ENCODE measurements around the gene CCDC187. TPM values are rescaled to one million over a fixed set of nuclear protein-coding genes. Genes with fewer than 3 reads are reported as not detected.
"Not testable (repeated sequence)": the region's sequence is repeated elsewhere in the genome, so short reads cannot be mapped to it uniquely, and the experiment has no call there.

The CCDC187 gene
- total RNA-seq, 1 donor from 2014 or later, result 0.07 TPM

DNA sequence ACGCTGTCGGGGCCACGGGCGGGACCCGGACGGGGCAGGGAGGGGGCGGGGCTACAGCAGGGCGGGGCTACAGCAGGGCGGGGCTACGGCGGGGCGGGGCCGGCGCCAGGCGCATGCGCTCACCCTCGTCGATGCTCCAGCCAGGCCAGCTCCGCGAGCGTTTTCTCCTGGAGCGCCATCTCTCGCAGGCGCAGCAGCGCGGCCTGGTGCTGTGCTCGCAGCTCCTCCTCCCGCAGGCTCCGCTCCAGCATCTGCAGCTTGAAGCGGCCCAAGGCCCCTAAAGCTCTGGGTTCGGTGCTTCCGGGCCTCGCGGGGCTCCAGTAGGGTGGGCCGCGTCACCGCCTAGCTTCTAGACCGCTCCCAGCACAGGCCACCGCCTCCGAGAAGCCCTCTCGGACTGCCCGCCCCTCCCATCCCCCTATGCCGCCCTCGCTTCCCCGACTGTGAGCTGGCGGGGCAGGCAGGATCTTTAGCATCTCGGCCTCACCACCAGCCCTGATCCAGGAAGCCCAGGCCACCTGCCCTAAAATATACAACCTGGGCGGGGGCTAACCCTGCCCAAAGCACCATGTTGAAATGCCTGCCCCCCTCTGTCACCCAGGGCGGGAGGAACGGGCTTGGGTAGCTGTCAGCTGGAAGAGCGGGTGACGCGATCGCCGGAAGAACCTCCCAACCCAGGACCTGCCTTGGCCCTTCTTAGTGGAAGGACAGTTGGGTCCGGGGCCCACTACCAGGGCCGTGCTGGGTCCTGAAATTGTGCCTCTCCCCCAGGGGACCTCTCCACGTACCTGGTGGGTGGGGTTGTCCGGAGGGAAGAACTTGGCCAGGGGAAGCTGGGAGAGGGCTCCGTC lies 36.4 kb downstream of the CCDC187 start:
- Mint-ChIP-seq H3K27me3 (ENCODE audit: low read depth) (peaks cover 15% of the 10 kb centered on the region), H3K27ac (ENCODE audit: unreplicated experiment) (no peak overlapping the region), H3K4me3 (peak overlapping the region; percentile 41), H3K36me3 (ENCODE audit: low read depth) (no peaks in the 10 kb centered on the region), H3K4me1 (peaks cover 16% of the 10 kb centered on the region), H3K9me3 (no peaks in the 10 kb centered on the region)
- DNase-seq (ENCODE audit: low read depth, low spot score), result peak; percentile 76
- no peak for TF ChIP-seq CTCF (conservative IDR thresholded peaks at IDR 0.05)

DNA sequence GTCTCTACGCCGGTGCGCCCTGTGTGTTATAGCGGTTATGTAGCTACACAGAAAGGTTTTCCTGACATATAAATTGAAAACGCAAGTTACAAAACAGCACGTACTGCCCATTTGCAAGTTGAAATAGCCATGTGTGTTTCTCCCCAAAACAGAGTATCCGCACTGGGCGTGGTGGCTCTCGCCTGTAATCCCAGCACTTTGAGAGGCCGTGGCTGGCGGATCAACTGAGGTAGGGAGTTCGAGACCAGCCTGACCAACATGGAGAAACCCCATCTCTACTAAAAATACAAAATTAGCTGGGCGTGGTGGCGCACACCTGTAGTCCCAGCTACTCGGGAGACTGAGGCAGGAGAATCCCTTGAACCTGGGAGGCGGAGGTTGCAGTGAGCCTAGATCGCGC lies 37.3 kb downstream of the CCDC187 start:
- H3K9me3 Mint-ChIP-seq; H3K27ac Mint-ChIP-seq (ENCODE audit: unreplicated experiment); H3K36me3 Mint-ChIP-seq (ENCODE audit: low read depth); DNase-seq (ENCODE audit: low read depth, low spot score): not testable (repeated sequence)
- Mint-ChIP-seq H3K27me3 (ENCODE audit: low read depth) (peaks cover 11% of the 10 kb centered on the region), H3K4me3 (peak overlapping the region; percentile 12), H3K4me1 (peaks cover 16% of the 10 kb centered on the region)

GRCh38 chr9:136265561-136266355 lies 38.1 kb downstream of the CCDC187 start:
- no peak overlapping the region for H3K4me3 Mint-ChIP-seq
- H3K9me3 Mint-ChIP-seq, result no peaks in the 10 kb centered on the region
- DNase-seq (ENCODE audit: low read depth, low spot score), result no peak
- H3K4me1 Mint-ChIP-seq, result peaks cover 16% of the 10 kb centered on the region
- no peak for TF ChIP-seq CTCF (conservative IDR thresholded peaks at IDR 0.05)
- no peaks in the 10 kb centered on the region for H3K36me3 Mint-ChIP-seq (ENCODE audit: low read depth)
- peaks cover 11% of the 10 kb centered on the region for H3K27me3 Mint-ChIP-seq (ENCODE audit: low read depth)
- H3K27ac Mint-ChIP-seq (ENCODE audit: unreplicated experiment), result no peak overlapping the region

- no peak for DNase-seq (ENCODE audit: low read depth, low spot score)
- Mint-ChIP-seq H3K4me1 (peaks cover 16% of the 10 kb centered on the region), H3K36me3 (ENCODE audit: low read depth) (no peaks in the 10 kb centered on the region), H3K27ac (ENCODE audit: unreplicated experiment) (no peak overlapping the region), H3K27me3 (ENCODE audit: low read depth) (peaks cover 7% of the 10 kb centered on the region), H3K4me3 (no peak overlapping the region), H3K9me3 (no peaks in the 10 kb centered on the region)
- TF ChIP-seq CTCF (conservative IDR thresholded peaks at IDR 0.05), result no peak
These were observed 39.2 kb downstream of the CCDC187 start for GRCh38 chr9:136264441-136265405.

DNA sequence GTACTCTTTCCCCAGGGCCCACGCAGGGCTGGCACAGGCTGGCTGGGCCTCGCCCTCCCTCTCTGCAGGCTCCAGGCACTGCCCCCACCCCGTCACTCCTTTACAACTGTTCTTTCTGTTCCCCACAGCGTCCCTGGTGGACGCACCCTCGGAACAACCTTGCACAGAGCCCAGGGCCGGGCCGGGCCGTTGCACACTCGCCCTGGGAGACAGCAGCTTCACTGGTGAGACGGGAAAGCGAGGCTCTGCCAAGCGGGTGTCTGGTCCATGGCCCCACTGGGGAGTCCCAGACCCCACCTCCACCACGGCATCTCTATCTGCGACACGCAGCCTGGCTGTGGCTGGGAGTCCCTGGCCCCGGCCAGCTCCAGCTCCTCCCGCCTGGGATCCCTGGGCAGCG lies 39.9 kb downstream of the CCDC187 start:
- Mint-ChIP-seq H3K27me3 (ENCODE audit: low read depth) (peaks cover 2% of the 10 kb centered on the region), H3K4me1 (peaks cover 16% of the 10 kb centered on the region), H3K4me3 (no peak overlapping the region), H3K9me3 (no peaks in the 10 kb centered on the region), H3K27ac (ENCODE audit: unreplicated experiment) (no peak overlapping the region), H3K36me3 (ENCODE audit: low read depth) (no peaks in the 10 kb centered on the region)
- TF ChIP-seq CTCF (conservative IDR thresholded peaks at IDR 0.05), result no peak
- DNase-seq (ENCODE audit: low read depth, low spot score), result no peak

Data from neural crest cell (in vitro differentiated cells).